Fibroblast of skin of right biceps (primary cell): ENCODE results near the gene TSEN15.

Experiments used
- DNase-seq: peaks from one replicate; pipeline ENCODE4 v3.0.0-alpha.2; 2013

The TSEN15 gene

DNA sequence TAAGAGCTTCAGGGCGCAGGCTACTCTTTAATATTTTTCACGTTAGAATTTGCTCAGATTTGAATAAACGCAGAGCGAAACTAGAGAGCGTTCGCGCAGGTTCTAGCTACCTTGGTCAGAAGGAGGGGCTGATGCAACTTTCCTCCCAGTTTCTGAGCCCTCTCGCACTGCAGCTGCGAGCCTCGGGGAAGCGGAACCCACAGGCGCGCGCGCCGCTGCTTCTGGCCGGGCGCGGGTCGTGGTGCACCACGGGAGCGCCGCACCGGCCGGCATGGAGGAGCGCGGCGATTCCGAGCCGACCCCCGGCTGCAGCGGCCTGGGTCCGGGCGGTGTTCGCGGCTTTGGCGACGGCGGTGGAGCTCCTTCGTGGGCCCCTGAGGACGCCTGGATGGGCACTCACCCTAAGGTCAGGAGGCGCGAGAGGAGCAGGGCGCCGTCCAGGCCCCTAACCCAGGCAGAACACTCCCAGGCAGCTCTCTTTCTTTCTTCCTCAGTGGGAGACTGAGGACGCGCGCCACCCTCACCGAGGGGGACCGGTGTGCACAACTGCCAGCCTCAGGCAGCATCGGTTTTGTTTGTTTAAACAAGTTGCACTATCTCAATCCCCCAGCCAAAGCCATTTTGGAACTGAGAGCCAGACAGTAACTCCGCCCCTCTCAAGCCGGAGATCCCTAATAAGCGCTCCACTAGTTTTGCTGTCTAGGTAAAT, at the start of gene TSEN15:
TSS of gene TSEN15 (plus strand) at position 246 of the 709 bp plus-strand sequence. CDS start at position 272, 26 bp downstream.
- peak; percentile 91 for DNase-seq

DNA sequence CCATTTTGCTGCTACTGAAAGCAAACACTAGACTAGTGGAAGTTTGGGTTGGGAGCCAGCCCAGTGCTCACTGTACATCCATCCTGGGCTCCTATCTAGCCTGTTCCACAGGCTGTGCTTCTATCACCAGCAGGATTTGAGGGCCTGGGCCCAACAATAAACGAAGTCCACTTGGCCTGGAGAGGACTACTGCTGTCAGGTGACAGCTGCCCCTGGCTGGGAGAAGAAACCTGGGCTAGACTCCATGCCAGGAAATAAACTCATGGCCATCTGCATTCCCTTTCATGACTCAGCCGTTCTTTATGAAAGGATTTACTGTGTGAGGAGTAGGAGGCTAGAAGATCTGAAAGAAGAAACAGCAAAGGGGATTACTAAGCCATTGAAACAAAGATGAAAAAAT, 49.5 kb upstream of the TSEN15 start:
- peak; percentile 88 for DNase-seq

DNA sequence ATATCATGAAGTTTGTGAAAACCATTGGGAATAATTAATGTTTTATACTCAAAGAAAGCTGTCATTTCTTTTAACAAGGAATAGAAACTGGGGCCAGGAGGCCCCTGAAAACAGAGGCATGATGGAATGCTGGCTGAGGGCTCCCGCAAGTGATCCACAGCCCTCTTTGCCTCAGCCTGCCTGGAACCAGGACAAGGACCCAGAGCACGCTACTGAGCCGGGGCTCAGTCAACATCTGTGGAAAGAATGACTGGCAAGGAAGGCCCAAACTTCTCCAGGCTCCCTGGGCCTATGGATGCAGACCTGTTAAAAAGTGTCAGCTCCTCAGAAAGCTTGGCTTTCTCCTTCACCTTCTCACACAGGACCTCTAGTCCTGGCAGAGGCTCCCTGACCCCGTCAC, 46.6 kb upstream of the TSEN15 start:
- DNase-seq: no peak

DNA sequence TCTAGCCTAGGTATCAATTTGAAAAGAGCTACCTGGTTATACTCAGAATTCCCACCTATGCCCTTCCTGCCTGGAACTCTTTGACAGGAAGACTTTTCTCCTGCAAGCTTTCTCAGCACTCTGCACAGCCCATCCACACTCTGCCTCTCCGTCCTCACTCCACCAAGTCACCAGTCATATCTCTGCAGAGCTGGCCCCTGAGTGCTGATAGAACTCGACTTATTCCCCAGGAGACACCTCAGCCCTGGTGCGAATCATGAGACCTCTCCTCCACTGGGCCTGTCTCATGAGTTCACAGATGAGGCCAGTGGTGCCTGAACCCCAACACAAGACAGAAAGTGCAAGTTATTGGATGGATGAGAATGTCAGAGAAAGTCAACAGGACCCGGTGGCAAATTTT, 46.0 kb upstream of the TSEN15 start:
- DNase-seq: no peak

DNA sequence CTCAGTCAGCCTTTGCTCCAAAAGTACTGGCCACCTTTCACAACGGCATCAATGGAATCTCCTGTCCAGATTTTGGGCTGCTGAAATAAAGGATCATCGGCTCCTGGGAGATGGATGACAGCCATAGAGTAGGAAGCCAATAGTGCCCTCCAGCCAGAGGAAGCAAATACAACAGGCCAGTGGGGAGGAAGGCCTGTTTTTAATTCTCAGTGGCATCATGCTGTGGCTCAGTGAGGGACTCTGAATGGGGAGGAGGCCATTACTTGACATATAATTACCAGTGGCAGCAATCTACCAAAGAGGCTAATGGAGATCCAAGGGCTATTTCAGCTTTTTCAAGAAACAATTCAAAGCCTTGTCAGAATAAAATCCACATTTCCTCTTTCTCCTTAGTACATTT, 40.7 kb upstream of the TSEN15 start:
- DNase-seq: no peak

DNA sequence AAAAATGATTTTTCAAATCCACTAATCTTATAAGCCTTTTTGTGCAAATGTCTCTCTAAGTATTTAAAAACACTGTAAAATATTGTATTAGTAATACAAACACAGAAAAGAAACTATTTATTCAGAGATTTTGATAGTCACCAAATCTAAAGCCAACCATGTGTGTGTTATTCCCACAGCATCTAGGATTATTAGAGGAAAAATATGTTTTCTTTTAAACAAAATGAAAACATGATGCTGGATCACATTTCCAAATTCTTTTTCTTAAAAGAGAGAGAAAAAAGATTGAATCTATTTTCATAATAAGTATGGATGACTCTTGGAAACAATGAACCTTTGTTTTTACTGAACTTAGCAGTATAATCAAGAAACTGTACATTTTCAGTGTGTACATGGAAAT, 39.3 kb upstream of the TSEN15 start:
- DNase-seq: no peak

DNA sequence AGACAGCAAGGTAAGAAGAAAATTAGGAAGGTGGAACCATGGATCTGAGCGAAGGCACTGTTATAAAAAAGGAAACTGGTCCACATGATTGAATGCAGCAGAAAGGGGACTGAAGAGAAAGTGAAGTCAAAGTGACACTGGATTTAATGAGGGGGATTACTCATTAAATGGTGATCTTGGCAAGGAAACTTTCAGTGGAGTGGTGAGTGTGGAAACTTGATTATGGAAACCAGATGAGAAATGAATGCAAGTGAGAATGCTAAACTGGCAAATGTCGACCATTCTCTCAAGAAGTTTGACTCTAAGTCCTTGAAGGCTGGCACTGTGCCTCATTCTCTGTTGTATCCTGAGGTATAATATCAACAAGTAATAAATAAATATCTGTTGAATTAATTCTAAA, 37.3 kb upstream of the TSEN15 start:
- peak; percentile 20 for DNase-seq

DNA sequence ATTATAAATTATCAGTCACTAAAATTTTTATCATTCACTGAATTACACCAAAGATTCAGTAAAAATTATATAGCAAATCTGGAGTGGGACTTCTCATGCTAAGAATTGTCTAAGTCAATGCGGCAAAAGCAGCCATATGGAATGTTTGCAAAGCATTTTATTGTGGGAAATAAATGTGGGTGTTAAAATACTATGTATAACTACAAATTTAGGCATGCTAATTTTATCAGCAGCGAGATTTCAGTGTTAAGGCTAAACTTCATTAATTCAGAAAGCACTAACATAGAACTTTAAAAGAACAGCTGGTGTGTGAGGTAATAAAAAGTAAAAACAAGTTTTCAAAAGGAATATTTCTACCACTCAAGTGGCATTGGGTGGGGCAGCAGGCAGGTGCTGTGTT, 35.4 kb upstream of the TSEN15 start:
- no peak for DNase-seq

DNA sequence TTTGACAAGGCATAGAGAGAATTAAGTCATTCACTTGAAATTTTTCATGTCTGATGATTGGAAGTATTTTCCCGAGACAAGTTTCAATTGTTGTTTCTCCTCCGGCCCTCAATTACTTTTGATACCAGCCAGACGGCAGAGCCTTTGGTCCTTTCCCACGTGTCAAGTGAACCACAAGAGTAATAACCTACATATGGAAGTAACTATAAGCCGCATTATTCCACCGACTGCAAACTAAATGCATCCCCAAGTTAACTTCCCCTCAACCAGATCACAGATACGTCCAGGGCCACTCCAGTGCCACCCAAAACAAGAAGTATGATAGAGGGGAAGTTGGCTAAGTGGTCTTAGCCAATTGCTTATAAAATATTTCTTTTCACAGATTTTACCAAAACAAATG, 34.2 kb upstream of the TSEN15 start:
- DNase-seq: no peak

DNA sequence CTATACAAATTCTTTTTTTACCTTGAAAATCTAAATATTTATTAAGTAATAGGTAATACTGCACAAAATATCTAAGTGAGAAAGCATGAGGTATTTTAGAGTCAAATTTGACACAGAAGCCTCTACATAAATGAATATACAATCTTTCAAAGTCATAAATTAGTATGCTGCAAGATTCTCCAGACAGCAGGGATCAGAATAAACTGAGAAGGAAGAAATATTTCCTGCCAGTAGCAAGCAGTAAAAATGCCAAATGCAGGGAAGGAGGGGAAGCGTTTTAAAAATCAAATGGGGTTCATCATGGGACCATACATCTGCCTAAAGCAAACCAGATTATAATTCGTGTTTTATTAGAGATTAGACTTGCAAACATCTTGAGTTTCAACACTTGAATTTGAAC, 32.9 kb upstream of the TSEN15 start:
- DNase-seq: no peak

DNA sequence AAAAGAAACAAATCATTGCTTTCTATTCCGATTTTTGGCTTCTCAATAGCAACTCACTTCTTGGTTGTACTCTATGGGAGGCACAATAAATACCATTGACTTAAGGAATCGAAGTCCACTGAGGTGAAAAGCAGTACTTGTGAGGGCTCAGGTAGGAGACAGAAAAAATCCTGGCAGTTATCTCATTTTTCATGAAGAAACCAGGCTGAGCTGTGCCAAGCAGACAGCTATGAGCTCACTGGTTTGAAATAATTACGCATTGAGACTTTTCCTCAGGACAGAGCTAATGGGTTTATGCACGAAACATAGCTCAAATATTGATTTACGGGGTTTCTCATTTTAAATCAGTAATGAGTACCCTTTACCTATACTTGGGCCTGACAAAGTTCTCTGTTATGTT, 32.5 kb upstream of the TSEN15 start:
- no peak for DNase-seq

DNA sequence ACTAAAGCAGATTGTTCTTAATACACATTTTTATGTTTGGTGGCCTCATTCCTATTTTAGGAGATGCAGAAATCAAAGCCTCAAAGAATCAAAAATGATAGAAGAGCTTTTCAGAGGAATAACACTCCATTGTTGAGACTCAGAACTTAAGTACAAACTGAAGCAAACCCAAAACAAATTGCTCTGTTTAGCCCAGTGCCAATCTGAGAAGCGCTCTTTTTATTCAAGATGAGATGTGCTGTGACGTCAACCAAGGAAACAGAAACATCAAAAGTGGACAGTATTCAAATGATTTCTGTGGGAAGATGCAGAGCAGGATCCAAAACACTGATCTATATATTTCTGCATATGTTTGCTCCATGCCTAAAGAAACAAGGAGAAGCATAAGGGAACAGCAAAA, 32.0 kb upstream of the TSEN15 start:
- no peak for DNase-seq

DNA sequence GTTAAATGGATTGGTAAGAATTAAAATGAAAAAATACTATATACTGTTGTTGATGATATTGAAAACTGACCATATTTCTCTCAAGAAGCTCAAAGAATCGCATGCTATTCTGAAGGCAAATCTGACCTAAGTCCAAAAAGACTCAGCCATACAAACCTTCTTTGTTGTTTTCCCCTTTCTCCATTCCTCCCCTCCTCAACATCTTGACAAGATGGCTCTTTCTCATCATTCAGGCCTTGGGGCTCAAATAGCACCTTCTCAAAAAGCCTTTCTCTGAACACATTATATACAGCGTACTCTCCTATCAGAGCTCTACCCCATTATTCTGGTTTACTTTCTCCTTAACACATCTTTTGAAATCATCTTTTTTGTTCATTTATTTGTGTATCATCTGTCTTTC, 31.2 kb upstream of the TSEN15 start:
- no peak for DNase-seq

DNA sequence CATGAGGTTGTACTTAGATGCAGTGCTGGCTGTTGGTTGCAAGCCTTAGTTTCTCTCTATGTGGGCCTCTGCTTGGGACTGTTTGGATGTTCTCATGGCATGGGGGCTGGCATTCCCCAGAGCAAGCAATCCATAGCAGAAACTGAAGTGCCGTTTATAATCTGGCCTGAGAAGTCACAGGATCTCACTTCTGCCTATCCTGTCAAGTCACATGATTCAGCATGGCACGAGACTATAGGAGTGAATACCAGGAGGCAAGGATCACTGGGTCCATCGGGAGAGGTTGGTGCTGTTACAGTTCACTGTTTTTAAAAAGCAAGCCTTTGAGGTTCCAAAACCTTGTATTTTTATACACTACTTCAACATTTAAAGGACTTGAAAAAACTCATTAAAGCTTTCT, 30.7 kb upstream of the TSEN15 start:
- DNase-seq: no peak

DNA sequence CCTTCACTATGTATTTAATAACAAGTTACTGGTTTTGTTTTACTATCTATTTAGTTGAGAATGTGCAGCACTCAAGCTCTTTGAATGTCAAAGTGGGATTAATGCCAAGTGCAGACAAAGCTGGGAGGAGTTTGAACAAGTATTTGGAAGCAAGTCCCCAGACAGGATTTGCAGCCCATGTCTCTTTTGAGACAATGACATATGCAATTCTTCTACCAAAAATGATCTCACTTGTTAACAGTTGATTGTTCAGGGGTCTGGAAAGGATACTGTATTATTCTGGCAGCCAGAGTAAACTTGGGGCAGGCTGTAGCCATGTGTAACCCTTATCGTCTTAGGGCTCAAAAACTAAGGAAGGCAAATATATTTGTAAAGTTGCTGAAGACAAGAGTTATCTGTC, 29.8 kb upstream of the TSEN15 start:
- DNase-seq: peak; percentile 48

DNA sequence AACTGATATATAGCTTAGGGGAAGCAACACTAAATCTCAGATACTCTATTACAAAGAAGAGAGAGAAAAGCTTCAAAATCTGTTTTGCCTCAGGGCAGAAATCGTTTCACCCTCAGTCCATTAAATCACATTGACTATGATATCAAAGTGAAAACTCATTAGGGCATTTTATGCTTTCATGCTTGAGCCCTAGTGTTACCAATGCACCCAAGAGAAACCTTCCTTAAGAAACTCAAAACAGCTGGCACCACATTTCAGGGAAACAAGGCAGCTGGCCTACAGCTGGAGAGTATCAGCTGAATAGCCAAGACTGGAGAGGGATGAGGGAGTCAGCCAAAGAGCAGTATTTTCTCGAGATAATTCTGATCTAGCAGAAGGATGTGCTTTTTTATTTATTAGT, 28.9 kb upstream of the TSEN15 start:
- DNase-seq: no peak

DNA sequence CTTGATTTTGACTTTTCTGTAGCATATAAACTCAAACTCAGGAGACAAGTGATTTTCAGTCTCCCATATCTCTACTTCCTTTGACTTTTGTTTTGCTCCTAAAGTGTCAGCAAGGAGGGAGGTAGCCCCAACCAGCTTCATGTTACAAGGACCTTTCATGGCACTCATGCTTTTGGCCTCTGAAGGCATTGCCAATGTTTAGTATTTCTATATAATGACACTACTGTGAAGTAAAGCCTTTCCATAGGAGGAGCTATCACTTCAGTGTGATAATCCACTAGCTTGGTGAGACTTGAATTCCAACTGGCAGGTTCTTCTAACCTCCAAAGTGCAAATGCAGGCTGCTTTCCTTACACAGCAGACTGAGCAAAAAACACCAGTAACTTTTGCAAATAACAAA, 28.4 kb upstream of the TSEN15 start:
- no peak for DNase-seq

DNA sequence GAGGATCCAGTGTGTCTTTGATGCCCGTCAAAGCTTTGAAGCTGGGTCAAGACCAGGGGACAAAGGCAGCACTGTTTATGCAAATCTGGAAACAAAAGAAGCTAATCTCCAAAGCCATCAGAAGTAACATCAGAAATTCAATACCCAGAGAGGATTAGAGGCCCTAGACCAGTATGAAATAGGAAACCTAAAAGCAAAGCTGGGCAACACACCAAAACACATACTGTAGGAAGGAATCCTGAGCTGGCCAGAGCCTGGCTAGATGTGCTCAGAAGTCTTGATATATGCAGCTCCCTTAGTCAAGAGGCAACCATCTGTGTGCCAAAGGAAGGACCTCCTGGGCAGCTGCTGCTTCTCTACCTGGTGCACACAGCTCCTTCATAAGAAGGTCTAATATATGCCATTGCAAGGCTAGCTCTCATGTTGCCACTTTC, 26.3 kb upstream of the TSEN15 start:
- DNase-seq: peak; percentile 89

DNA sequence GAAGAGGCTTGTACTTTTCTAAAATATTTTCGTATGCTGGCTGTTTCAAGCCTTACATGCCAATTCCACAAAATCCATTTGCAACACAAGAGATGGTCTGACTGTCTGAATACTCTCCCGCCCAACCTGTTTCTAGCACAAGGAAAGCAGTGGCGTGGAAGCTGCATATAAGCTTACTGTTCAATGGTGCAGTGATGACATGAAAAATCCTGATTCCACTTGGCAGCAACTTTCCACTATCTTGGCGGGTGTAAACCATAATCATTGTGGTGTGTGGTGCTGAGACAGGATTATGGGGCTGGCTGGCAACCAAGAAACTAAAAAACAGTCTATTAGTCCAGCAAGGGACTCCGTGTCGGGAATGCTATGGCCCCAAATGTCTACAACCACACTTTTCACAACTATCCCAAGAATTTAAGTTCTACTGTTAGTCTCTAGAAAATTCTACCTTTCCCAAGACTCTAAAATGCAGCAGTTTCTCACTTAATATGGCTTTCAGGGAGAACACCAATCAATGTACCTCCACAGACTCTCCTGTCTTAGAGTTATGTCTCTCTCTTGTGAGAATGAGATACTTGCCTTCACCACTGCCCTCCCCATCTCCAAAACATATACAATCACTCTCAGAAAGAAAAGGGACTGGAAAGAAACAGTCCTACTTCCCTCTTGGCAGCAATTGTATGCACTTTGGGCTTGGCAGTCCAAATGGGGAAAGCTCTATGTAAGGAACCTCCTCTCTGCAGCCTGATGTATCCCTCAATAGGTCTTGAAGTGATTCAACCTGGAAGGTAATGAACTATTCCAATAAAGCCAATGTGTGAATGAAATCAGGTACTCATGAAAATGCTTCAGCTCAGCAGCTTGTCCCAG, 23.5 kb upstream of the TSEN15 start:
- DNase-seq: peak; percentile 75

DNA sequence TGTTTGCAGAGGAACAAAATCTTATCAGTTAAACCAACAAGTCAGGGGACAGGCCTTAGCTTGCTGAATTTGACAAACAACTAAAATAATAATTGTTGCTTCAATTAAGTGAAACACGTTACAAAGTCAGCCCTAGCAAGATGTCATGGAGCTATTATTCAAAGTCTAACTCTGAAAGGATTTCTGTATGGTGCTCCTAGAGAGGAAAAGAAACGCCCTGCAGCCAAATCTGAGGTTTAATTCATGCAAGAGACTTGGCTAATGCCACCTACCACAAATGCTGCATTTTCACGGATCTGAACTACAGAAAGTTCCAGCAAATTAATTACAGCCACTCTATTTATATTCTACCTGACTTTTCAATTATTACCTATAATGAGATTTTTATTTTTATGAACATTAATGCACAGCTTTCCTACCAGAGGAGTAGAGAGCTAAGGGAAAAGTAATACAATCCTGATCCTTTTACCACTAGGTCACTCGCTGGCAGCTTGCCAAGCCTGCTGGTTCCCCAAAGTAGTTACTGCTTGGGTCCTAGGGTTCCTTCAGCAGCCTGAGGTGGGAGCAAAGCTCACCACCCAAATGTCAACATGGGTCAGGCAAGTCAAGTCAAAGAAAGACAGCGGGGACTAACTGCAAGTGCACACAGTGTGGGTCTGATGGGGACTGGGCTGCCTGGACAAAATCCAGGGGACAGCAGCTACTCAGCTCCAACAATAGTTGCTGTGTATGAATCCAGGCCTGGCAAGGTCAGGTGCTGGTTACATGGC, 22.5 kb upstream of the TSEN15 start:
- no peak for DNase-seq

DNA sequence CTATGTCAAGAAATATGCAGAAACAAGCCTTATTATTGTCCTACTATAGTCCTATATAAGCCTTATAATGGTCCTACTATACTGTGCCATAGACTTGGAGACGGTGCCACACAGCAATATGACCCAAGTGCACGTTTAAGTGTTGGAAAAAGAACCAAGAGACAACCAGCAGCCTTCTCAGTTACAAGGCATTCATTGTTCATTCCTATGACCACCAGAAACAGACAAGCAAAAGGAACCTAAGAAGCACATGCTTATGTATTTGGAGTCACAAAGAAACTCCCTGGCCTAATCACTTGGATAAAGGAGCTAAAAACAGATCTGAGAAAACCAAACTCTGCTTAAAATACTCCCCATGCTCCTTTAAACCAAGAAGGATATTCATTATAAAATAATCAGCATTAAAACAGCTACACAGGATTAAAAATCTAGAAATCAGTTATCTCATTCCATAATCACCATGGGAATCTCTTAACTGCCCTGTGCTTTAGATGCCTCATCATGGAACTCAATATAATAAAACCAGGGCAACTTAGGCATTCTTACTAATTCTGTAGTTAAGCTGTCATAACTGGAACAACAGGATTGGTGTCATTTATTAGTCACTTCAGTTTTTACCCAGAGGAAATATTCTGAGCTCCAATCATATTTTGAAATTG, 21.0 kb upstream of the TSEN15 start:
- no peak for DNase-seq

DNA sequence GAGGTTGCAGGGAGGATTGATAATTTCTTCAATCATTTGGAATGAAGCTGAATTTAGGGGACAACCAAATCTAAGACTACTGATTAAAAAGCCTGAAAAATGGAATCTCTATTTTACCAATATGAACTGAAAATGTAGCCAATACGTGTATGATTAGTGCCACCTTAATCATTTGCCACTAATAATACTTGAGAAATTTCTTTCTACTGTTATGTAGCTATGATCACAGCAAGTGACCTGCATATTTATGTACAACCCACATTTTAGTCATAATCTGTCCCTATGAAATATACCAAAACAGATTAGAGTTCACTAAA, 20.5 kb upstream of the TSEN15 start:
- DNase-seq: no peak

DNA sequence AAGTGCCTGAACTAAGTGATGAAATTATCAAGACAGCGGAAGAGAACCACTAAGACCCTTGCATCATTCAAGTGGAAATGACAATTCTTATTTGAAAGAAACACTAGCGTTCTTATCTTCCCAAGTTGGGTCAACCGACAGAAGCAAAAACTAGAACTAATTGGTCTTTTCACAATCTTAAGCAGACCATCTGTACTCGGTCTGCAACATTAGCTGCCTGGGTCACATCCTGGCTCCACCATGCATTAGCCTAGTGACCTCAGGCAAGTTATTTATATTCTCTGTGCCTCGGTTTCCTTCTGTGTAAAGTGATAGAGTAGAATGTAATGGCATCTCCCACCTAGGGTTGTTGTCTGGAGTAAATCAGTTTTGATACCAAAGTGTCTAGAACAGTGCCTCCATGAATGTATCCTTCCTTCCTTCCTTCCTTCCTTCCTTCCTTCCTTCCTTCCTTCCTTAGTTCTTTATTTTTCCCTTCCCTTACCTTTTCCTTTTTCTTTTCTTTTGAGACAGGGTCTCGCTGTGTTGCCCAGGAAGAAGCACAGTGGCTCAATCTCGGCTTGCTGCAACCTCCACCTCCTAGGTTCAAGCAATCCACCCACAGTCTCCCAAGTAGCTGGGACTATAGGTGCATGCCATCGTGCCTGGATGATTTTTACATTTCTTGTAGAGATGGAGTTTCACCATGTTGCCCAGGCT, 20.0 kb upstream of the TSEN15 start:
- no peak for DNase-seq
